ENCODE measurements around the gene MAP4K2.

MAP4K2 gene

DNA sequence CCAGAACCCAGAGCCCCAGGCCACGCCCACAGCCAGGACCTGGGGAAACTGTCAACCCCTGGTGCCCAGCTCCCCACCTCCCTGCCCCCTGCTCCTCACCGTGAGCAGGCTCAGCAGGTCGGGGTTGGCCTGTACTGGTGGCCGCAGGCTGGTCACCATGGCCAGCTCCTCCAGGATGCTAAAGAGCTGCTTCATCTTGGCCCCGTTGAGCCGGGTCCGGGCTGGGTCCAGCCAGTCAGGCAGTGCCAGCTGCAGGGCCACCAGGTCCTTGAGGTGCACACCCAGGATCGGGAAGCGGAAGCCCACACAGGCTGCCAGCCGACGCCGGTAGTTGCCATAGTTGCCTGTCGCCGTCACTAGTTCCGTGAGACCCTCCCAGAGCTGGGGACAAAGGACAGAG, 66.4 kb downstream of the MAP4K2 start:
- DNase-seq (ENCODE audit: low read depth), result no peak

DNA sequence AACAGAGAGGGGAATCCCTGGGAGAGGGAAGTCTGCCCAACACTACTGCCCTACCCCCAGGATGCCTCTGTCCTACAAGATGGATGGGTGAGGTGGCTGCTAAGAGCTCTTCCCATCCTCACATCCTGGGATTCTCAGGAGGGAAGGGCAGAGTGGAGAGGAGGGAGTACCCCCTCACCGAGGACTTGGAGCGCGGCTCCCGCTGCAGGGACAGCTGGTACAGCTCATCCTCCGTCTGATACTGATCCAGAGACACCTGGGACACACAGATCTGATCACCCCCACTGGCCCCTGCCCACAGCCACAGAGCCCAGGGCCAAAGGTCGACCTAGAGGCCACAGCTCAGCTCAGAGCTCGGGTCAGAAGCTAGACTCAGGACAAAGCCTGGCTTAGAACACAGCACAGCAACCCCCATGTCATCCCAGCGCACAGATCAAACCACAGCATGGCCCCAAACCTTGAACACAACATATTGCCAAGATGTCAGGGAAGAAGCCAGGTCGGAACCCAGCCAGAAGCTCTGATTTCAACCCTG, 67.2 kb downstream of the MAP4K2 start:
- no peak for DNase-seq (ENCODE audit: low read depth)

All from iris pigment epithelial cell (primary cell).